HFFc6 (cell line): ENCODE measurements around the gene MAPKAP1. TPM values are rescaled to one million over a fixed set of nuclear protein-coding genes. Genes with fewer than 3 reads are reported as not detected.

Experiments
- DNase-seq: peaks from one replicate; pipeline ENCODE4 v3.0.0-alpha.2; 2018
- H3K27ac Mint-ChIP-seq: 2 replicates; pipeline ENCODE4 v1.8.0; 2020; ENCODE audit warnings: mild to moderate bottlenecking, mixed read lengths
- H3K27me3 Mint-ChIP-seq: 2 replicates; pipeline ENCODE4 v1.8.0; 2021; ENCODE audit warnings: mild to moderate bottlenecking, moderate library complexity, mixed read lengths; ENCODE audit not compliant: insufficient read depth
- H3K36me3 Mint-ChIP-seq: 2 replicates; pipeline ENCODE4 v1.8.0; 2021; ENCODE audit warnings: low read depth, mixed read lengths
- H3K4me1 Mint-ChIP-seq: 2 replicates; pipeline ENCODE4 v1.8.0; 2020; ENCODE audit warnings: low read depth, mixed read lengths
- H3K4me3 Mint-ChIP-seq: 2 replicates; pipeline ENCODE4 v1.8.0; 2020; ENCODE audit warnings: mild to moderate bottlenecking, moderate library complexity, mixed read lengths
- H3K9me3 Mint-ChIP-seq: 2 replicates; pipeline ENCODE4 v1.8.0; 2020; ENCODE audit warnings: mild to moderate bottlenecking, mixed read lengths
- CTCF ChIP-seq: fragments of 200-600 bp; sonication (generic); IDR thresholded peaks from 2 replicates; pipeline ENCODE4 v1.5.0; 2021; ENCODE audit warnings: antibody characterized with exemption, mild to moderate bottlenecking
- total RNA-seq, 6 experiments: library from RNA; stranded (reverse); fragmentation: NEBNext Ultra II Directional; extraction: Animal tissue kit (Norgen Biotek cat#: 25700); gene quantifications; 2 replicates in 1 of 6; 3 replicates in 5 of 6; pipeline ENCODE4 v1.2.3, GENCODE V29; 2021

MAPKAP1 gene
- total RNA-seq, 6 experiments from 2014 or later, result 115 to 167 (median 130) TPM

DNA sequence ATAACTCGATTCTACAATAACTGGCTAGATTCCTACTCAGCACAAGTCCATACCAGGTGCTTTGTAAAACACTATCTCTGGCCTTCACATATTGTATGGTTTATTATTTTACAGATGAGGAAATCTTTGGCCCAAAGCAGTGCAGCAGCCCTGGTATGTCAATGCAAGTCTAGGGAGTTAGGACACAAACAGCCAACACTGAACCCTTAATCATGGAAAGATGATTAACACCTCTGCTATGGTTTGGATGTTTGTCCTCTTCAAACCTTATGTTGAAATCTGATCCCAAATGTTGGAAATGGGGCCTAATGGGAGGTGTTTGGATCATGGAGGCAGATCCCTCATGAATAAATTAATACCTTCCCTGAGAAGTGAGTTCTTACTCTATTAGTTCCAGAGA lies 76.6 kb downstream of the MAPKAP1 start:
- Mint-ChIP-seq H3K27ac (0 out of 2 replicates have a peak overlapping the region, but pooled peaks have one; percentile 15), H3K4me1 (peaks cover 79% of the 10 kb centered on the region), H3K9me3 (no peaks in the 10 kb centered on the region), H3K27me3 (no peaks in the 10 kb centered on the region; the same call in 1 of the 2 replicates), H3K4me3 (no peak overlapping the region), H3K36me3 (no peaks in the 10 kb centered on the region; the same call in 1 of the 2 replicates)
- DNase-seq, result no peak
- no peak for TF ChIP-seq CTCF

DNA sequence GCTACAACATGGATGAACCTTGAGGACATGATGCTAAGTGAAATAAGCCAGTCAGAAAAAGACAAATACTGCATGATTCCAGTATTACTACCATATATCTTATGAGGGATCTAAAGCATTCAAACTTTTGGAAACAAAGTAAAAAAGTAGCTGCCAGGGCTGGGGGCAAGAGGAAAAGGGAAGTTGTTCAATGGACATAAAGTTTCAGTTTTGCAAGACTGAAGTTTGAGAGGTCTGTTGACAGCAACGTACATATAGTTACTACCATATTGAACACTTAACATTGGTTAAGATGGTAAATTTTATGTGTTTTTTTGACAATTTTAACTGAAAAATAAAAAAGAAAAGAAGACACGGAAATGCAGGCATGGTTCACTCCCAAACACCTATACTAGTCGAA lies 77.6 kb downstream of the MAPKAP1 start:
- DNase-seq, result no peak
- H3K4me3 Mint-ChIP-seq, result no peak overlapping the region
- H3K4me1 Mint-ChIP-seq, result peaks cover 69% of the 10 kb centered on the region
- no peaks in the 10 kb centered on the region; the same call in 1 of the 2 replicates for H3K36me3 Mint-ChIP-seq
- H3K27me3 Mint-ChIP-seq, result no peaks in the 10 kb centered on the region; the same call in 1 of the 2 replicates
- no peak for TF ChIP-seq CTCF
- no peak overlapping the region for H3K27ac Mint-ChIP-seq
- no peaks in the 10 kb centered on the region for H3K9me3 Mint-ChIP-seq

GRCh38 chr9:125626187-125626586 lies 80.8 kb downstream of the MAPKAP1 start:
- peak; percentile 40 for DNase-seq
- H3K4me3 Mint-ChIP-seq, result no peak overlapping the region

DNA sequence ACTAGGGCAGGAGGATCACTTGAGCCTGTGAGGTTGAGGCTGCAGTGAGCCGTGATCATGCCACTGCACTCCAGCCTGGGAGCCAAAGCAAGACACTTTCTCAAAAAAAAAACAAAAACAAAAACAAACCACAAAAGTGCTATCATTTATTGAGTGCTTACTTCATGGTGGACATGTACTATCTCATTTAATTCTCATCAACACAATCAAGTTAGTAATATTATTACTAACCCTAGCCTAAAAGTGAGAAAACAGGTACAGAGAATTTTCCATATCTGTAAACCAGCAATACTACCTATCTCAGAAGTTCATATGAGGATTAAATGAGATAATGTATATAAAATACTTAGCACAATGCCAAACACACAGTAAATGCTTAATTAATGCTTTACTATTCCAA lies 85.8 kb downstream of the MAPKAP1 start:
- DNase-seq, result no peak
- no peak for TF ChIP-seq CTCF
- Mint-ChIP-seq H3K27ac (no peak overlapping the region), H3K36me3 (no peaks in the 10 kb centered on the region), H3K4me3 (no peak overlapping the region), H3K9me3 (no peaks in the 10 kb centered on the region), H3K27me3 (no peaks in the 10 kb centered on the region; the same call in 1 of the 2 replicates), H3K4me1 (peaks cover 21% of the 10 kb centered on the region)

More at GRCh38 chr9:125626187-125626586, 80.8 kb downstream of the MAPKAP1 start:
- peak overlapping the region; percentile 75 for H3K27ac Mint-ChIP-seq
- peaks cover 47% of the 10 kb centered on the region for H3K4me1 Mint-ChIP-seq
- no peaks in the 10 kb centered on the region; the same call in 1 of the 2 replicates for H3K36me3 Mint-ChIP-seq
- H3K27me3 Mint-ChIP-seq, result no peaks in the 10 kb centered on the region
- no peak for TF ChIP-seq CTCF
- H3K9me3 Mint-ChIP-seq, result no peaks in the 10 kb centered on the region

DNA sequence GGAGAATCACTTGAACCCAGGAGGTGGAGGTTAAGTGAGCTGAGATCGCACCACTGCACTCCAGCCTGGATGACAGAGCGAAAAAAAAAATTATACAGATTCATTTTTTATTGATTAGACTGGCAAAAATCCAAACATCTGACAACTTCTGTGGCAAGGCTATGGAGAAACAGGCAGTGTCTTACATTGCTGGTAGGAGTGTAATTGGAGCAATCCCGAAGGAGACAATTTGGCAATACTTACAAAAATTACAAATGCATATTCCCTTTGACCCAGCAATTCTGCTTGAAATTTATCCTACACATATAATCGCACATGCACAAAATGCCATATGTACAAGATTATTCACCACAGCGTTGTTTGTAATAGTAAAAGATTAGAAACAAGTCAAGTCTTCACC lies 86.8 kb downstream of the MAPKAP1 start:
- H3K4me3 Mint-ChIP-seq, result no peak overlapping the region
- H3K4me1 Mint-ChIP-seq, result peaks cover 14% of the 10 kb centered on the region
- no peaks in the 10 kb centered on the region; the same call in 1 of the 2 replicates for H3K27me3 Mint-ChIP-seq
- H3K9me3 Mint-ChIP-seq, result no peaks in the 10 kb centered on the region
- DNase-seq, result no peak
- TF ChIP-seq CTCF, result no peak
- no peak overlapping the region for H3K27ac Mint-ChIP-seq
- no peaks in the 10 kb centered on the region for H3K36me3 Mint-ChIP-seq

DNA sequence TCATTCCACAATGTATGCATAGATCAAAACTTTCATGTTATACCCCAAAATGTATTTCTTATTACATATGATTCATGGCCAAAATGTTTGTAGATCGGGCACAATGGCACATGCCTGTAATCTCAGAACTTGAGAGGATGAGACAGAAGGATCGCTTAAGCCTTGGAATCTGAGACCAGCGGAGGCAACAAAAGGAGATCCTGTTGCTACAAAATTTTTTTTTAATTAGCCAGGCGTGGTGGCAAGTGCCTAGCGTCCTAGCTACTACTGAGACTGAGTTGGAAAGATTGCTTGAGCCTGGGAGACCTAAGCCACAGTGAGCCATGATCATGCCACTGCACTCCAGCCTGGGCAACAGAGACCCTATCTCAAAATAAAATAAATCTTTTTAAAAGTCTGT lies 89.9 kb downstream of the MAPKAP1 start:
- no peak overlapping the region for H3K27ac Mint-ChIP-seq
- TF ChIP-seq CTCF, result no peak
- peaks cover 27% of the 10 kb centered on the region for H3K4me1 Mint-ChIP-seq
- no peak for DNase-seq
- H3K9me3 Mint-ChIP-seq, result no peaks in the 10 kb centered on the region
- H3K27me3 Mint-ChIP-seq, result no peaks in the 10 kb centered on the region; the same call in 1 of the 2 replicates
- H3K4me3 Mint-ChIP-seq, result no peak overlapping the region
- no peaks in the 10 kb centered on the region for H3K36me3 Mint-ChIP-seq
